Prostate gland (tissue), 2 donors: ENCODE data around the gene SLIT1. TPM values are rescaled to one million over a fixed set of nuclear protein-coding genes. Genes with fewer than 3 reads are reported as not detected.

Source experiments
- DNase-seq: peaks from one replicate; pipeline ENCODE4 v3.0.0-alpha.2; 2019; ENCODE audit warnings: low spot score
- H3K27ac ChIP-seq, 2 donors: fragments of 200-600 bp; sonication (generic); 2 replicates each; pipeline ENCODE4 v1.5.1; 2017 to 2019
- H3K27me3 ChIP-seq: fragments of 200-600 bp; sonication (generic); replicated peaks from 2 replicates; pipeline ENCODE4 v1.5.1; 2019; ENCODE audit not compliant: insufficient read depth
- H3K36me3 ChIP-seq, 2 donors: fragments of 200-600 bp; sonication (generic); 1 replicate in 1 of 2; 2 replicates in 1 of 2; pipeline versions ENCODE4 v1.5.1 to v1.8.1; 2017 to 2019
- H3K4me1 ChIP-seq: fragments of 200-600 bp; sonication (generic); replicated peaks from 2 replicates; pipeline ENCODE4 v1.5.1; 2019
- H3K4me3 ChIP-seq, 2 donors: fragments of 200-600 bp; sonication (generic); 2 replicates each; pipeline ENCODE4 v1.5.1; 2017 to 2019
- H3K9me3 ChIP-seq: fragments of 200-600 bp; sonication (generic); 2 replicates; pipeline ENCODE4 v1.5.1; 2017
- CTCF ChIP-seq, 4 experiments: fragments of 200-600 bp in 2 of 4; fragments of 450-650 bp in 2 of 4; sonication (generic) in 2 of 4; IDR thresholded peaks; 1 replicate in 3 of 4; 2 replicates in 1 of 4; pipeline ENCODE4 v1.5.1; 2016 to 2019; ENCODE audit warnings: antibody characterized with exemption in 4 of 4, mild to moderate bottlenecking in 2 of 4, moderate library complexity in 2 of 4
- POLR2A ChIP-seq: fragments of 450-650 bp; IDR thresholded peaks from one replicate; pipeline ENCODE4 v1.6.1; 2016; ENCODE audit warnings: antibody characterized with exemption, mild to moderate bottlenecking
- POLR2AphosphoS5 ChIP-seq: sonication (generic); formaldehyde crosslinking; IDR thresholded peaks from one replicate; pipeline ENCODE4 v1.6.1; 2017; ENCODE audit warnings: antibody characterized with exemption
- WGBS: methylation state at CpG from one replicate; pipeline ENCODE4 v1.1.5; 2018; 5-methylcytosine and 5-hydroxymethylcytosine counted together
- intact Hi-C: fragments of 100-400 bp; cut with DNase I; formaldehyde crosslinking; loops from one replicate; pipeline ENCODE4 v1.14.2; 2022
- total RNA-seq, 2 donors: library from RNA; depleted of rRNA; stranded (reverse); fragments of >200 nt; gene quantifications; one replicate each; pipeline ENCODE4 v1.1.0, GENCODE V29; 2016

Gene SLIT1
- total RNA-seq, 2 donors from 2014 or later, result 0.59 to 0.91 TPM

DNA sequence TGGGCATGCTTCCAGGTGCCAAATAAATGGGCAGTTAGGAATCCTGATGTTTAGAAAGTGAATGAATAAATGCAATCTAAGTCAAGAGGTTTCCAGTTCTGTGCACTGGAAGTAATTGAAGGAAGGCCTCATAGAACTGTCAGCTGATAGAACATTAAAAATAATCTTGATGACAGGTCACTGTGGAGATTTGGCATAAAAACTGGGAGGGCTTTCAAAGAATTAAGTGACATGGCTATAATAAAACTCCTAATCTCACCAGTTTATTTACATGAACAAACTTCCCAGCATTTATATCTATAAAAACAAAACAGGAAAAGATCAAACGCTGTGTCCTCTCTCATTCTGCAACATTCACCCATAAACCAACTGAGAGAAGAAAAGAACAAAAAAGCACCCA is 170.5 kb downstream of the SLIT1 start:
- Histone ChIP-seq H3K27me3 (no peaks in the 10 kb centered on the region), H3K9me3 (no peaks in the 10 kb centered on the region), H3K4me1 (no peaks in the 10 kb centered on the region), H3K36me3 (no peaks in the 10 kb centered on the region), H3K4me3 (no peak overlapping the region), H3K27ac (no peak overlapping the region)
- TF ChIP-seq POLR2AphosphoS5 (no peak), CTCF (IDR thresholded peaks at IDR 0.05) (no peak), POLR2A (no peak)
- no peak for DNase-seq
- WGBS, result 22% methylated on average over 1 of the region's 1 CpG
- intact Hi-C loops, result no loop called here

DNA sequence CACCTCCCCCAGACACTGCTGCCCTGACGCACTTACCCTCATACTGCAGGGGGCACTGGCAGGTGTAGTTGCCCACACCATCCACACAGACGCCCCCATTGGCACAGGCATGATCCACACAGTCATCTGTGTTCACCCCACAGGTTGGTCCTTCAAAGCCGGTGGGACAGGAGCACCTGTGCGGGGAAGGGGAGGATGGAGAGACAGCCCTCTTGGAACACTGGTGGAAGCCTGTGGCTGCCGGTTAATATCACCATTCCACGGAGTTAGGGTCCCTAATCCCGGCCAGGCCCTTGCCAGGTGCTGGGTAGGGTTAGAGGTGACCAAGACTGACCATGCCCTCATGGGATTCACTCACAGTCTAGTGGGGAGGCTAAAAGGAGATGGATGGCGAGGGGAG is 171.8 kb downstream of the SLIT1 start:
- Histone ChIP-seq H3K27ac (no peak overlapping the region), H3K36me3 (no peaks in the 10 kb centered on the region), H3K4me1 (no peaks in the 10 kb centered on the region), H3K9me3 (no peaks in the 10 kb centered on the region), H3K4me3 (no peak overlapping the region), H3K27me3 (no peaks in the 10 kb centered on the region)
- TF ChIP-seq POLR2A, result no peak
- TF ChIP-seq CTCF (IDR thresholded peaks at IDR 0.05), result no peak
- TF ChIP-seq POLR2AphosphoS5, result no peak
- DNase-seq, result no peak
- intact Hi-C loops, result no loop called here
- 98% methylated on average over 8 of the region's 8 CpGs for WGBS

DNA sequence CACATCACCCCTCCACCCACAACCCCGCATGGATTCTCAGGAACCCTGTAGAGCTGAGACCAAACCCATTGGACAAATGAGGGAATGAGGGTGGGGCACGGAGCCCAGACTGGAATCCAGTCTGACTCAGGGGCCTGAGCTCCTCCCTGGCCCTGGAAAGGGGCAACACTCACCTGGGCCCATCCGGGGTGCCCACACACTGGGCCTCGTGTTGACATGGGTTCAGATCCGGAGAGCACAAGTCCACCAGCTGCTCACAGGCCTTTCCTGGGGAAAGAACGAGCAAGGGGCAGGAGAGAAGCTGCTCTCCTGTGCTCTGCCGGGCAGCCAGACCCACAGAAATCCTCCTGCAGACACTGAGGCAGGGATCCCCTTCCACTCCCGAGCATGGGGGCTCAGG is 172.2 kb downstream of the SLIT1 start:
- WGBS, result 90% methylated on average over 8 of the region's 8 CpGs
- H3K9me3 ChIP-seq, result no peaks in the 10 kb centered on the region

DNA sequence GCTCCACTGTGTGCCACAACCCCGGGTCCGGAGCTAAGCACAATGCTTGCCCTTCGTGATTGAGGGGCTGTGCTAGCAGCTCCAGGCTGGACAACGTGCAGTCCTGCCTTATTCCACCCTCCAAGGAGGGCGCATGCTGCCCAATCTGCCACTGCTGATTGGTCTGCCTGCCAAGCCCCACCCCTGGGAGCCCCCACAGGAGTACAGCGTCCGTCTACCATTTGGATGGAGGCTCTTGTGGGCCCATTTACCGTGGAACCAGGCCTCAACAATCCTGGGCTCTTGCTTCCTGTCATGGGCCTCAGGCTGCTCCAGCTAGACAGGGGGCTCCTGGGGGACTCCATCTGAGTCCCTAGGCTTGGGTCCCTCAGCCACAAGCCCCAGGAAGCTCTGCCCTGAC is 173.3 kb downstream of the SLIT1 start:
- DNase-seq, result no peak
- 91% methylated on average over 8 of the region's 8 CpGs for WGBS

More for the DNA sequence above, 172.2 kb downstream of the SLIT1 start:
- Histone ChIP-seq H3K36me3 (no peaks in the 10 kb centered on the region), H3K4me1 (no peaks in the 10 kb centered on the region), H3K4me3 (no peak overlapping the region), H3K27ac (no peak overlapping the region), H3K27me3 (no peaks in the 10 kb centered on the region)
- intact Hi-C loops, result no loop called here
- TF ChIP-seq POLR2A (no peak), POLR2AphosphoS5 (no peak), CTCF (IDR thresholded peaks at IDR 0.05) (no peak)
- DNase-seq, result no peak

DNA sequence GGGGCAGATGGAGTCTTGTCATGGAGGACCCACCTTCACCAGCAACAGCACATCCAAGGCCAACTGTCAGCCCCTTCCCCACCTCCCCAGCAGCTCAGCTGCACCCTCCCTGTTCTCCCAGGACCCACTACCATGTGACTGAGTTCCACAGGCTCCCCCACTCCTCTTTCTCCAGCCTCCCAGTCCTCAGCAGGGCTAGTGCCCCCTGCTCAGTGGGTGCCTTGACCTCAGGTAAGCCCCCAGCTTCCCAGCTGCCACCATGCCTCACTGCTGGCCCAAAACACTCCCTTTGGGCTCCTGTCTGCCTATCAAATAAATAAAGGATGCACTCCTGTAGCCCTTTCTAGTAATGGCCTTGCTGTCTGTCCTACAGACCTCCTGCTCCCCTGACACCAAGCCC is 174.4 kb downstream of the SLIT1 start:
- intact Hi-C loops, result no loop called here
- no peaks in the 10 kb centered on the region for H3K36me3 ChIP-seq
- TF ChIP-seq POLR2A, result no peak
- no peak for TF ChIP-seq CTCF (IDR thresholded peaks at IDR 0.05)
- no peak for TF ChIP-seq POLR2AphosphoS5
- H3K4me3 ChIP-seq, result no peak overlapping the region
- H3K27me3 ChIP-seq, result no peaks in the 10 kb centered on the region
- no peak overlapping the region for H3K27ac ChIP-seq
- DNase-seq, result no peak
- no peaks in the 10 kb centered on the region for H3K4me1 ChIP-seq
- no peaks in the 10 kb centered on the region for H3K9me3 ChIP-seq

More for the DNA sequence above, 173.3 kb downstream of the SLIT1 start:
- Histone ChIP-seq H3K27me3 (no peaks in the 10 kb centered on the region), H3K36me3 (no peaks in the 10 kb centered on the region), H3K9me3 (no peaks in the 10 kb centered on the region), H3K4me1 (no peaks in the 10 kb centered on the region), H3K27ac (no peak overlapping the region), H3K4me3 (no peak overlapping the region)
- intact Hi-C loops, result no loop called here
- TF ChIP-seq CTCF (IDR thresholded peaks at IDR 0.05) (no peak), POLR2A (no peak), POLR2AphosphoS5 (no peak)
